ENCODE data around the gene C3orf22.
A peak's percentile ranks its signal among the peaks of the same experiment; 100 is the strongest.

C3orf22 gene

DNA sequence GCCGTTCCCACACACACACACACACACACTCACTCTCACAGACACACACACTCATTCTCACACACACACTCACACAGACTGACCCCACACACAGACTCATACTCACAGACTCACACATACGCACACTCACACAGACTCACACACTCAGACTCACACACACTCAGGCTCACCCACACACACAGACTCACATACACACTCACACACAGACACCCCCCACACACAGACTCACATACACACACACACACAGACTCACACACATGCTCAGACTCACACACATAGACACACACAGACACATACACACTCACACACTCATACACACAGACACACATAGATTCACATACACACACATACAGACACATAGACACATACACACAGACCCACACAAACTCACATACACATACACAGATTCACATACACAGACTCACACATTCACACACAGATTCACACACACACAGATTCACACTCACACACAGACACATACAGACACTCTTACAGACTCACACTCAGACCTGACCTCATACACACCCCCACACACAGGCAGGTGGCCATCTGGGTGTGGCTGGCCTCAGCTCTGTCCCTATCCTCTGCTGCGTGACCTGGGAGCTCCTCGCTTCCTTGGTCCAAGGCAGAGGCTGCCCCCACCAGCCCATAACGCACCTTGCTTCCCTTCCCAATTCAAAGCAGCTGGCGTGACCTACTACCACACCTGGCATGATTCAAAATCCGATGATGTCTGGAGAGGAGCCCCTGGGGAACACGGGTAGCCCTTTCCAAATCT, 1.9 kb downstream of the C3orf22 start:
- no peak for DNase-seq

DNA sequence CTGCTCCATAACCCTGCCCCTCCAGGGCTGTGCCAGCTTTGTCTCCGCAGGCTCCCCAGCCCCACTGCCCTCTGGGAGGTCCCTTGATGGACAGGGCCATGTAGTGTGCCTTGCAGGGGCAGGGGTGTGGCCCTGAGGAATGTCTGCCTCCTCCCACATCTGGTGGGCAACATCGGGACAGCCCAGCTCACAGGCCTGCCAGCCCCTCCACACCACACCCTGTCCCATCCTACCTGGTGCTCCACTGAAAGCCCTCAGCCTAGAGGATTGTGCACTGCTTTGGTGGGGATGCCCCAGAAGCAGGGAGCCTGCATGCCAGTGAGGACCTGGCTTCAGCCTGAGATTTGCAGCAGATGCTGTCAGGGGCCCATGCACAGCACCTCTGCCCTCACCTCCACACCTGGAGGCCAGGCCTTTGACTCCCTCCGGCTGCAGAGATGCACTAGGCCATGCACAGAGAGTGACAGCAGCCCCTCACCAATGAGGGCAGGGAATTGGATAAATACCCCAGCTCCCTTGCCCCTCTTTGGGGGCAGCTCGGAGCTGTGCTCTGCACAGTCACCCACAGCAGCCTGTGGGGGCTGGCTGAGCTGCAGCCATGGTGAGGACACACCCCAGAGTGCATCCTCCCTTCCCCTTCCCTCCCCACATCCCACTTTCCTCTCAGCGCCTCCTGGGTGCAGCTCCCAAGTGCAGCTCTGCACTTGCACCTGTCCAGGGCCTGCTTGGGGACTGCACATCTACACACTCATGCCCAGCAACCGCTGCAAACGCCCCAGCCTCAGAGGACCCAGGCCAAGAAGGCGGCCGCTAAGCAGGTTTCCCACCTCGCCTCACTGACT, 2.7 kb downstream of the C3orf22 start:
- DNase-seq: no peak

DNA sequence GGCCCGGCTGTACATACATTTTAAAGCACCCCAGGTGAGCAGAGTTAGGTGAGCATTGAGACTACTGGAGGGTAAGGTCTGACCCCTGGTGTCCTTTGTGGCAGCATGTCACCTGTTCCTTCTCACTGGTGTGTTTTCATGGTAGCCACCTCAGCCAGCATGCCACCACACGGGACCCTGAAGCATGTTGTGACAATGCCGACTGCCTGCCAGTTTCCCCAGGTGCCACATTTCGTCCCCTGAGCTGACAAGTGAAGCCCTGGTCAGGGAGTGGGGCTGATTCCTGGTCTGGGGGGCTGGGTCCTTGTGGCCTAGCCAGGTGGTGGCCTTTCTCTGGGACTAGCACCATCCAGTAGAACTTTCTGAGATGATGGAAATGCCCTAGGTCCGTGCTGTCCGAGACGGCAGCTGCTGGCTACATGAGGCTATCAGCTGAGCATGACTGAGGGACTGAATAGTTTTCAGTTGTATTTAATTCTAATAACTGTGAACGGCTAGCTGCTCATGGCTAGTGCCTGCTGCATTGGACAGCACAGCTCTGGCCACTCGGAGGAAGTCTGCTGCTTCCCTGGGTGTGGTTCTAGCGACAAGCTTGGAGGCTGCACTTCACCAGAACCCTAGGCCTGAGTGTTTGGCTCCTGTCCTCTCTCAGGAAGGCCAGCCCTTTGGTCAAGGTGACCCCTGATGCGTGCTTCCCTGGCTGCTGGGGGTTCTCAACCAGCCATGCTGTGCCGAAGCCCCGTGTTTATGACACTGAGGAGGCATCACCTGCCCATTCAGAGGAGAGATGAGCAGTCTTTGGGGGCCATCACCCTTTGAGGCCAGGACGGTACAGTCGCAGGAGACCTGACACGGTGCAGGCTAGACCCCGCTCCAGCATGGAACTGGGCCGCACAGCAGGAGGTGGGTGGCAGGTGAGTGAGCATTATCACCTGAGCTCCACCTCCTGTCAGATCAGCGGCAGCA, 3.9 kb downstream of the C3orf22 start:
- DNase-seq: no peak

DNA sequence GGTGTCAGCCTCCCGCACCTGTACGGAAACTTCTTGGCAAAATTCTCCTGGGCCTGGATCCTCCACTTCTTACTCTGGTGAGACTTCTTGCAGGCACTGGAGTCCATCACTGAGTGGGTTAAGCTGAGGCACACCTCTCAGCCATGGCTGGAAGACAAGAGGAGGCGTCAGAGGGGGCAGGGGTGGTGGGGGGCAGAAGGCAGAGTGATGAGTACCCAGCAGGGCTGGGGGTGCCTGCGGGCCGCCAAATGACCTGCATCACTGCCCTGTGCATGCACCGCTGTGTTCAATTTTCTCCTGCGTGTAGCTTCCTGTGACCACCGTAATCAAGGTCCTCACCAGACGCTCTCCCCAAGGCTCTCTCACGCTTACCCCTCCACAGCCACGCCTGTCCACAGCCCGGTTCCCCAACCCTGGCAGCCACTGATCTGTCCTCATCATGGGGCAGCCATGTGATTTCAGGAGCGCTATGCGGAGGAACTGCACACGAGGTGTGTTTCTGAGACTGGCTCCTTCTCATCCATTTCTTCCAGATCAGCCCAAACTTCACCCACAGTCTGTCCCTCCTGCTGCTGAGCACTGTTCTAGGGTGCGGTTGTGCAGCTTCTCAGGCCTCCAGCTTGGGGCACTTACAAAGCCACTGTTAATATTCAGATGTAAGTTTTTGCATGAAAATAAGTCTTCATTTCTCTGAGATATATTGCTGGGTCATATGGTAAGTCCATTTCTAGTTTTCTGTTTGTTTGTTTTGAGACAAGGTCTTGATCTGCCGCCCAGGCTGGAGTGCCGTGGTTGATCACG, 5.2 kb downstream of the C3orf22 start:
- DNase-seq: no peak

DNA sequence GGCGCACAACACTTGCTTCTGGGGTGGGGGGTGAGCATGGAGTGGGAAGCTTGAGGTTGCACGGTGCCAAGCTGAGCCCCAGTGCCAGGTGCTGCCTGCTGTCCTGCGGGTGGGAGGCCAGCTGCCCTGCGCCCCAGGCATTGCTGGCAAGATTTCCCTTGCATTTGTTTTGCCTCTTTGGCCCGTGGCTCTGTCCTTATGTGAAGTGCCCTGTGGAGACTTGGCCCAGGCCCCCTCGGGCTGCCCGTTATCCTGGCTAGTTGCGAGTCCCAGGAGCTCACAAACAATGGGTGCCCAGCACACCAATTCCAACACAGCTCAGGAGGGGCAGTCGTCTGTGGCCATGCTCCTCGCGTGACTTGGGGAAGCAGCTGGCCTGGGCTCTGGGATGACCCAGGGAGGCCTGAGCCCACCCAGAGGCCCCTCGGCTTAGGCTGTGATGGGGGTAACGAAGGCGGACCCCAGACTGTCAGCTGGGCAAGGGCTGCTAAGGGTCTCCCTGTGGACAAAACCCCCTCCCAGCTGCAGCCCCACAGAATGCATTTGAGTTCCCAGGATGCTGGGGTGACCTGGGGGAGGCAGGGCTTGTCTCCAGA, 5.9 kb downstream of the C3orf22 start:
- no peak for DNase-seq

DNA sequence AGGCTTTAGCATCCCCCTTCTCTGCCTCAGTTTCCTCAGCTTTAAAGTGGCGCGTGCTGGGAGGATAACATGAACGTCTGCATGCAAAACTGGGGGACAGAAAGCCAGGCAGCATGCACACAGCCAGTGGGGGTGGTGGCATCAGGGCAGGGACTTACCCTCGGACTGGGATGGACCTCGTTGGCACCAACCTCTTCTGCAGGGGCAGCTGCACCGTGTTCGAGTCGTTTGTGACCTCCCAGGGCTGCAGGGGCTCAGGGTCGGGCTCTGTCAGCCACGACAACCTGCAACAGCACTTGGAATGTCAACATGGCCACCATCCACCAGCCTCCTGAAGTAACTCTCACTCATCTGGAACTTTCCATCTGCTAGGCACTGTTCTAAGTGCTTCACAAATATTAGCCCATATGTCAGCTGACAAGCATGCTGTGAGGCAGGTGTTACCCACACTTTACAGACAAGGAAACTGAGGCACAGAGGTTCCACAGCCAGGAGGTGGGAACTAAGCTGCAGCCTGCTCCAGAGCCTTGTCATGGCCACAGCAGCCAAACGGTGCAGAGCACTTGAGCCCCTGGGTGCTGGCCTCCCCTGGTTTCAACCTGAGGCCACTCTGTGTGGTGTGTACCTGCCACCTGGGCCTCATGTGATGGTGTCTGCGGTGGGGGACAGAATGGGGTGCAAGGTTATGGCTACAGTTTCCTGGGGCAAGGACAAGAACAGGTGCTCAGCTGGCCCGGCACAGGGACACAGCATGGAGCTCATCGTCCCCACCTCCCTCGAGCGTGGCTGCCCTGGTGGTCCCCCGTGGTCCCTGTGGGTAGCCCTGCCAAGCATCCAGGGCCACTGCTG, 6.7 kb downstream of the C3orf22 start:
- DNase-seq: no peak

DNA sequence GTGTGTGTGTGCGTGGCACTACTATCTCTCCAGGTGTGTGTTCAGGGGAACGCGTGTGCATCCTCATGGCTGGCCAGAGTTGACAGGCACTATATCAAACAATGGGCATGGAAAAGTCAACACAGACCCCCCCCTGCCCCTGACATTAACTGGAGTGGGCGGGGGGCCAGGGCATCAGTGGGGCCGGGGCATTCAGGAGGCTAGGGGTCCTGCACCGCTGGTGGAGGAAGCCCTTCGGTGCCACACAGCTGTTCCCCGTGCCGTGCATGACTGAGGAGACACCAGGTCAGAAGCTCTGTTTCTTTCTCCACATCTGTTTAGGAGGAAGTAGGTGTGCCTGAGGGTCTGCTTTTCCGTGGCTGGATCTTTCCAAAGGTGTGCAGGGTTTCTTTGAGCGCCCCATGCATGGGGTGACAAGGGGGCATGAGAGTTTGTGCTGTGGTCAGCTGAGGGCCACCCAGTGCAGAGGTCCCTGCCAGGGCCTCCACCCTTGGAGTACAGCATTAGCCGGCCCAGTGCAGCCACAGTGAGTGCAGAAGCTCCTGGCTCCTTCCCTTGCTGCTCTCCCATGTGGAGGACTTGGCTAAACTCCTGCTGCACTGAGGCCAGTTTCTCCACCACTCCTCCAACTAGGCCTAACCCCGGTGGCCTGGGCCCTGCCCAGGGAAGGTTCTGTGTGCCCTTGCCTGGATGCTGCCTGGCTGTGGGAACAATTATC, 7.5 kb downstream of the C3orf22 start:
- DNase-seq: no peak

DNA sequence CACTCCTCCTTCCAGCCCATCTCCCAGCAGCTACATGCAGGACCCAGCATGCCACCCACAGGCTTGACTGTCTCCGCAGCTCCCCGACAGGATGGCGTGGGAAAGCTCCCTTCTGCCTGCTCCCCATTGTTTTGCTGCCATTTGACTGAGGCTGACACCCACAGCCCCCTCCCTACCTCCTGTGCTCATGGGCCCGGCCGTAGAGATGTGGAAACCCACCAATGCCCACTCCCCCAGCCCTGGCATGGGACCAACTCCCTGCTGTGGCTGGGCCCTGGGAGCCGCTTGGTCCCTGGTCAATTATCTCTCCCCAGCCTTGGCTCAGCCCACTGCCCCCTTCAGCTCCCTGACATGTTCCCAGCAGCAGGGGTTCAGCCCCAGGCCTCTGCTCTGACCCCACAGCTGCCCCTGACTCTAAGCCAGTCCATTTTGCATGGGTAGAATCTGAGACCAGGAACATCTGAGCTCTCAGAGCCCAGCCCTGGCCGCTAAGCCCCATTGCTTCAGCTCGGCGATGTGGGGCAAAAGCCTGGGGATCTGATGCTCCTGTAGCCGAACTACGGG, 8.2 kb downstream of the C3orf22 start:
- no peak for DNase-seq

DNA sequence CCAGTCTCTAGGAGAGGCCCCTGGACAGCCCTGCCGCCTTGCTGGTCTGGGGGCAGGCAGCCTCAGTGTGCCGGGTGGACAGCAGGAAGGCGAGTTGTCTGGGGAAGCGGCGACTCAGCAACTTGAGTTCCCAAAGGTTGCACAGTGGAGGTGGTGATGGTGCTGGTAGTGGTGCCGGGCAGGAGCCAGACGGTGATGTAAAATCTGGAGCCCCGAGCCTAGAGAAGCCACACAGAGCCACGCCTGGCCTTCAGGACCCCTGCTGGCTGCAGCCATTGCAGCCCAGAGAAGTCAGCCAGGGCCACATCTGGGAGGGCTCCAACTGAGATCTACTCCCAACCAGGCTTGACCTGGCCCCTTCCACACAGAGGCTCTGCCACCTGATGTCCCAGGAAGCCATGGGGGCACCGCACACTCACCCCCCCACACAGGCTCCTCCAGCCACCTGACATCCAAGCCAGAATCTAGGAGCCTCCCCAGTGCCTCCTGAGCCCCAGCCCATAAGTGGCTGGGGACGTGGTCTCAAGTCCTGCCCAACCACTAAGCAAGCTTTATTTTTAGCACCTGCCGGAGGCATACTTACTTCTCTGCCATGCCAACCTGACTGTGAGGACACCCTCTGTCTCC, 8.8 kb downstream of the C3orf22 start:
- DNase-seq: no peak

DNA sequence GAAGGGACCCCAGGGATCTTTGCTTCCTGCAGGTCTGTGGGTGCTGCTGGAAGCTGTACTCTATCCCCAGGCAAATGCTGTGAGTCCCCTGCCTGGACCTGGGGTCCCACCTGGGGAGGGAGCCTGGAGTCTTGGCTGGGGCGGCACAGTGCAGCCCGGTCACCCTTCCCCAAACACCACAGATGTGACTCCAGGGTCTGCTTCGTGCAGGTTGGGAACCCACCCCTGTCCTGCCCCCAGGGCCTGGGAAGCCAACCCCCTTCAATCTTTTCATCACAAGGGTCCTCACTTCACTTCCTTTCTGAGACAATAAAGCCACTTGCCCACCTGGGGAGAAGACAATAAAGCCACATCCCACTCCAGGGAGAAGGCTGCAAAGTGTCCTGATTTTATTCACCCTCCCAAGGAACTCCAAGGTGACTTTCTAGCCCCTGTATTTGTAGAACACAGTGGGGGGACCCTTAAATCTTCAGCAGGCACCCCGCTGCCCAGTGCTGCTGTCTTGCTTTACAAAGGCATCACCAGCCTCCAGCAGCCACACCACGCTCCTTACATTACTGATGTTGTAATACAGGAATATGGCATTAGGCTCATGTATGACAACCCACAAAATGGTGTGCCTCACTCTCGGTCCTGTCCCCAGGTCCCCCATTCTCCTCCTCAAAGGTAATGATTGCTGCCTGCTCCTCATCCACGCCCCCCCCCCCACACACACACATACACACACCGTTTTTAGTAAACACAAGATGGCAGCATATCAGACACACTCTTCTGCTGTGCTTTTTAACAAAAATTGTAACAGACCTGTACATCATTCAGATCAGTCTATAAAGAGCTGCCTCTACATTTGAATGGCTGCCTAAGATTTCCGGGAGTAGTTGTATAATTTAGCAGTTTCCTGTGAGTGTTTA, 9.9 kb downstream of the C3orf22 start:
- no peak for DNase-seq

DNA sequence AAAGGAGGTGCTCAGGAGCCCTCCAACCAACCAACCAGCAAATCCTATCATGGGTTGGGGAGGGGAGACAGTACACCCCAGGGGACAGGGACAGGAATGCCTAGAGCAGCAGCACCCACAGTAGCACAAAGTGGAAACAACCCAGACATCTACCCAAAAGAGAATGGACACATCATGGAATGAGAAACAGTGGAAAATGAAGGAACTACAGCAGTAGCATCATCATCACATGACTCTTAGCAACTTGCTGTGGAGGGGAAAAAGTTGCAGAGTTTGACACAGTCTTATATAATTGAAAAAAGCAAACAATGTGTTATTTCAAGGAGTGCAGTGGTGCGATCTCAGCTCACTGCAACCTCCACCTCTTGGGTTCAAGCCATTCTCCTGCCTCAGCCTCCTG, 11.0 kb downstream of the C3orf22 start:
- no peak for DNase-seq

DNA sequence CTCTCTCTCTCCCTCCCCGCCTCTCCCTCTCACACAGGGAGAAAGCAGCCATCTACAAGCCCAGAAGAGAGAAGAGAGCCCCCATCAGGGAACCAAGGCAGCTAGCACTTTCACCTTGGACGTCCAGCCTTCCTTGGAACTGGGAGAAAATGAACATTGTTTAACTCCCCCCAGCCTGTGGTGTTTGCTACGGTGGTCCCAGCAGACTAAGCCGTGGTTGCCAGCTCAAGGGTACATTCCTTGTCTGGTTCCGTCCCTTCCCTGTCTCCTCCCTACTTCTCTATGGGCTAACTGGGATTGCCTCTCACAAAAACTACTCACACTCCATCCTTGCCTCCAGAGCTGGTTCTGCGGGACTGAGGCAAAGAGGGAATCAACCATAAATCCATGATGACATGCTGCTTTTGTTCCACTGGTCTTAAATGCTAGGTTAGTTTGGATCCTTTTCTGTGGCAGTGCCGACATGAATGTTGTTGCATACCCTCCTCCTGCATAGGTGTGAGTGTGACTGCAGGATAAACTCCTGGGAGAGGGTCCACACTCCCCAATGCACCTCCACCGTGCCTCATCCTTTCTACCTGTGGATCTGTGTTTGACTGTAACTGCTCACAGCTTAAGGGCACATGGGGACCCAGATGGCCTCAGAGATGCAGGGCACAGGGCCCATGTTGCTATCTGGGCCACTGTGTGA, 12.0 kb downstream of the C3orf22 start:
- no peak for DNase-seq

DNA sequence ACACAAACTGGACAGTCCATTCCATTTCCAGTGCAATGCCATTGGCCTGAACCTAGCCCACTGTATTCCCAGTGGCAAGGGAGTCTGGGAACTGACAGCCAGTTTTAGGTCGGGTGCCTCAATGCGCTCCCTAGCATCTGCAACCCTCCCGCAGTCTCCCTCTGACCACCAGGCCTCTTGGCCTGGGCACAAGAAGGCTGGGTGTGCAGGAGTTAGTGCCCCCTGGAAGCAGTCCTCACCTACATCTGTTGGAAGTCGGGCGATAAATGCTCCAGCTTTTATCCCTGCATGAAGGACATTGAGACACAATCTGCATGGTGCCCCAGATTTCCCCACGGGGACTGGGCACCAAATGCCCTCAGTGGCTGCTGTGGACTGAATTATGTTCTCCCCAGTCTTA, 12.7 kb downstream of the C3orf22 start:
- no peak for DNase-seq

DNA sequence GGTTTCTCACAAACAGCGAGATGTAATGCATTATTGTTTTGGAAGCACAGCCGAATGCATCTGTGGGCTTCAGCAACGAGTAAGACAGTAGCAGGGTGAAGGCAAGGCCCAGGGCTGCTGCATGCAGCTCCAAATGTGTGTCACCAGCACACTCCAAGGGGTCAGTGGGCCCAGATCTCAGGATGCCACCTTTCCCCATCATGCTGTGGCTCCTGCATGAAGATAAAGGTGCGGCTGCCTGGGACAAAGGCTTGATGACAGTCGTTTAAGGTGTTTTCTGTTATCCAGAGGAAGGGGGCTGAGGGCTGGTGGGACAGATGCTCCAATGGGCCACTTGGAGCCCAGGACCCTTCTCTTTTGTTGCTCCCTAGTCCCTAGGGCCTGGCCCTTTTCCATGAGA, 13.2 kb downstream of the C3orf22 start:
- DNase-seq: no peak

DNA sequence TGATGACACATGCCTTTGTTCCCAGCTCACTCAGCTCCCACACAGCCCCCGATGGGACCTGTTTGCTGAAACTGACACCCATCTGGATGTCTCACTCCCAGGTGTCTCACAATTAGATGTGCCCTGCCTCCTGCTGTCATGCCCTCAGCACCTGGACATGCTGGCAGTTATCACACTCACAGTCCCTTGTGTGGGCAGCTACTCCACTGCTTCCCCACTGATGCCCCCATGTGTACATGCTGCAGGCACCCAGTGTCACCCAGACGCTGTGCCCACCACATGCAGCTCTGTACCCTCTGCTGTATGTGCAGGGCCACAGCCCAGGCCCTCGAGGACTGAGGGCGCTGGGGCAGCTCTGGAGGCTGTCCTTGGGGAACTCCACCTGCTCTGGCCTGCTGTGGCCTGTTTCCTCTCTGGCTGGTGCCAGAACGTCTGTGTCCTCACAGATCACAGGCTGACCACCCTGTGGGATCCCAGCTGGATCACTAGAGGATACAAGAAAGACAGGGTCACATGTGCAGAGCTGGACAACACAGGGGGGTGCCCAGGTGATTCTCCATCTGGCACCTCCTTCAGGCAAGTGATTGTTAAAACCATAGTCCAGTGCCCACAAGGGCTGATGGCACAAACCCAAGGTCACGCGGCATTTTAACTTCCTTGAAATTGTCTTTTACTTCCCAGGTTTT, 14.0 kb downstream of the C3orf22 start:
- DNase-seq: peak; percentile 63

DNA sequence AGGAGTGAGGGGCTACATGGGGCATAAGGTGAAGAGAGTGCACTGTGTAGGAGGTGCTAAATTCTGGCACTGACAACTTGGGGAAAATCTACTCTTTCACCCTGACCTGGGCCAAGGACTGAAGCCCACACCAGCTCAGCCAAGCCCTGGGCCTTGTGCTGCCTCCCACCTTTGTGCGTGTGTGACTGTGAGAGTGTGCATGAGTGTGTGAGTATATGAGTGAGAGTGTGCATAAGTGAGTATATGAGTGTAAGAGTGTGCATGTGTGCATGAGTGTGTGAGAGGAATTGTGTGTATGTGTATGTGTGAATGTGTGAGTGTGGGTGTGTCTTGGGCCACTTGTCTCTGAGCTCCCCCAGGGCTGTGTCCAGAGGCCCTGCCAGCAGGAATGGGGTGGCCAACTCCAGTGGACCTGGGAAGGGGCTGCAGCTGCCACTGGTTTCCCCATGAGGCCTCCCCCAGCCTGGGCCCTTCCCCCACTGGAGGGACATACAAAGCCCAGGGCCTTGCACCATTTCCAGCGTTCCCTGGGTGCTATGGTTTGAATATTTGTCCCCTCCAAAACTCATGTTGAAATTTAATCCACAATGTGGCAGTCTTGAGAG, 15.2 kb downstream of the C3orf22 start:
- no peak for DNase-seq
